ENCODE data around the gene FAM163B.

Gene FAM163B

DNA sequence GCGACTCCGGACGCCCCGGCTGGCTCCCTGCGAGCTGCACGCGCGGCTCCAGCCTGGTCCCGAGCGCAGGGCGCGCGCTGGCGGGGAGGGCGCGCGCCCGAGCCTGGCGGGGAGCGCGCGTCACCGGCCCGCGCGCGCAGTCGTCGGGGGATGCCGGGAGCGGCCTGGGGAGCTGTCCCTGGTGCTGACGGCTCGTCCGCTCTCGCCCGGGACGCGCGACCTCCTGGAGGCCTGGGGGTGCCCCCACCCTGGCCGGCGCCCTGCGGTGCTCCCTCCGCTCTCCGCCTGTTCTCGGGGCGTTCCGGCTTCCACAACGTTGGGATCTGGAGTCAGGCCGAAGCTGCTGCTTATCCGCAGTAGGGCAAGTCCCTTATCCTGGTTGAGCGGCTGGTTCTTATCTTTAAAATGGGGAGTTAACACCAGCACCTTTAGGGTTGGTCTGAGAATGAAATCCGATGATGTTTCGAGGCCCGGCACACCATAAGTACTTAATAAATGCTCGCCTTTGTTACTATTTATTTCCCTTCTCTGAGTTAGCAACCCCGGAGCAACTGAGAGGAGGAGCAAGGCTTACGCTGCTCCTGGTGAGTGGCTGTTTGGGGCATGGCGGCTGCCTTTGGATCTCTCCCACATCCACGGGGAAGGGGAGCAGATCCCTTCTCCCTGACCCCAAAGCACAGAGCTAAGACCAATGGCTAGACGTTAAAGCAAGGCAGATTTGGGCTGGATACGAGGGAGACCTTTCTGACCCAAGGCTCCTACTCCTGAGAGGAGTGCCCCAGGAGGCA lies at the start of gene FAM163B:
FAM163B (minus strand) TSS at position 79 of the 788 bp plus-strand sequence. CDS start 29,166 bp downstream, outside the sequence.
- no peak for DNase-seq

DNA sequence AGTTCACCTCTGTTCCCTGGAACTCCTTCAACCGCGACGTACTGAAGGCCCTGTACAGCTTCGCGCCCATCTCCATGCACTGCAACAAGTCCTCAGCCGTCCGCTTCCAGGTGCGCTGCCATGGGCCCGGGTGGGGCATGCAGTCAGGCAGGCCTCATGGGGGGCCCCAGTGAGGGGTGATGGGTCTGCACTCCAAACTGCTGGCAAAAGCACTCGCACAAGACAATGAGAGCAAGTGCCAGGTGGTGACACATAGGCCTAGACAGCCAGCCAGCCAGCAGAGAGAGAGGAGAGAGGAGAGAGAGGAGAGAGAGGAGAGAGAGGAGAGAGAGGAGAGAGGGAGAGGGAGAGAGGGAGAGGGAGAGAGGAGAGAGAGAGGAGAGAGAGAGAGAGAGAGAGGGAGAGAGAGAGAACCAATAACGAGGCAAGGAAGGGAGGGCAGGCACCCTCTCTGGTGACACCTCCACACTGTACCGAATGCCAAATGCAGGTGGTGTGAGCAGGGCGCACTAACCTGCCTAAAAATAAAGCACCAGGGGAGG lies 48.0 kb upstream of the FAM163B start:
- DNase-seq = no peak

DNA sequence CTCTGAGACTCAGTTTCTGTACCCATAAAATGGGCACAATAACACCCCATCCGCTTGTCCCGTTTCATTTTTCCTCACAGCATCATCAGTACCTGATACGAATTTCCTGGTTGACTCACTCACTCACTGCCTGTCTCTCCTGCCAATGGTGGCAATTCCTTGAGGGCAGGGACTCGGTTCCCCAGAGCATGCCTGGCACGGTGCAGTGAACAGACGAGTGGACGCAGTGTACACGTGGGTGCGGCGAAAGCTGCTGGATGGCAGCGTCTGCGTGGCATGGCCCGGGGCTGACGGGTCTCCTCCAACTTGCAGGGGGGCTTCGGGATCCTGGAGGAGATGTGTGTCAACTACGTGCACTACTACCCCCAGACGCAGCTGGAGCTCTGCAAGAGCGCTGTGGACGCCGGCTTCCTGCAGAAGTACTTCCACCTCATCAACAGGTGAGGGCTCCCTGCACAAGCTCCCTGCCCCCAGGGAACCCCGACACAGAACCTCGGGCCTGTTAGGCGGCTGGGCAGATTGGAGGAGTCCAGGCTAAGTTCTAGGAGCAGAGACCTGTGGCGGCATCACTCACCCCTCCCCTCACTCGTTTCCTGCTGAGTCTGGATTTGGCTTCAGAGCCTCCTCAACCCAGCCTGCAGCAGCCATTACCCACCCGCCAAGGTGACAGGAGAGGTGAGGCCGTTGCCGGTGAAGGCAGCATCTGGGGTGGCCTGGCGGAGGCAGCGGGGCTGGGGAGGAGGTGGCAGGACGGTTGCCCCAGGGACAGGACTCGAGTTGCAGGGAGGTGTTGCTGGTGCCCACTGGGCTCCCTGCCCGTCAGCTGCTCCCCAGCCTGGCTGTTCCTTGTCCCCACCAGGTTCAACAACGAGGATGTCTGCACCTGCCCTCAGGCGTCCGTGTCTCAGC lies 47.3 kb upstream of the FAM163B start:
- no peak for DNase-seq

DNA sequence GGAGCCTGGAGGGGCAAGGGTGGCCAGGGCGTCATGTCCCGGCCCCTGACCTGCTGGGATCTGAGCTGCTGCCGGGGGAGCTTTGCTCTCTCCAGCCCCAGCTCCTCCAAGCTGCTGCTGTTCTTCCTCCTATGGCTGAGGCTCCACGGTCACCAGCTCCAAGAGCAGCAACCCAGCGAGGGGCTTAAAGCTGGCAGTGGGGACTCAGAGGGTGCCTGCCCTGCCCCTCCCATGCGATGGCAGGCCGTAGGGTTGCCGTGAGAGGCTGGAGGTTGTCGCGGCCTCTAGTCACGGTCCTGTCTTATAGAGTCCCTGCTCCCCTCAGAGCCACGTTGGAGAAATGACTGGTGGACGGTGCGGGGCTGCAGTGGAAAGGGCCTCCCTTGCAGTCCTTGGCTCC lies 46.5 kb upstream of the FAM163B start:
- DNase-seq = no peak

DNA sequence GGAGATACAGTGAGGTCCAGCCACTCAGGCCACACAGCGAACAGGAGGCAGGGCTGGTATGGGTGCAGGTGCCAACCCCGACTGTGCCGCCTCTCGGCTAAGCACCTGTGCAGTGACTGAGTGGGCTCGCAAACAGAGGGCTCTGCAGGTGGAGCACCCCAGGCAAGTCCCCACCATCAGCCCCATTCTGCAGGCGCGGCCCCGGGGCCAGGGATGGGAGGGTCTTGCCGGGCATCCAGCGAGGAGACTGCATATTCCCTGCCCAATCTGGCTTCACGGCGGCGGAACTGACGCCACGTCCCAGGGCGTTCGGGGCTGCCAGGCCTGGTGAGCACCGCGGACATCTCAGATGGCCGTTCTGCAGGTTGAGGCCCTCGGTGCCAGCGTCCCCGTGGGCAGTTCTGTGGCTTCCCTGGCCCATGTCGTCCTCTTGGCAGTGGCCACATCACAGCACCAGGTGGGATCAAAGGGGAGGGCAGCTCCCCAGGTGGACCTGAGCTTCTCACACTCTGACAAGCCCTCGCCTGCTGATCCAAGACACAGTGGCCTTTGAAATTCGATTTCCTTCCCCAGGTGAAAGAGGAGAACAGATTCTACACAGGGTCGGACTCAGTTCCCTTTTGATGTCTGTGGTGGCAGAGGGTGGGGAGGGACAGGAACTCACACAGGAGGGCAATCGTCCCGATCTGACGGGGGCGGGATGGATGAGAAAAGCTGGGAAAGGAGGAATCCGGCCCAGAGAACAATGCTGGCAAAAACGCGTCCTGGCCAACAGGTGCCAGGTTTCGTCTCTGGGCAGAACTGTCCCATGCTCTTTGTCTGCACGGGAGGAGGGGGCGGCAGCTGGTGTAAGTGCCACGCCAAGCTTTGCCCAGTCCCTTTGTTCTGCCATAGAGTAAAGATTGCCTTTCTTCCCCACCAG lies 45.8 kb upstream of the FAM163B start:
- DNase-seq = no peak

DNA sequence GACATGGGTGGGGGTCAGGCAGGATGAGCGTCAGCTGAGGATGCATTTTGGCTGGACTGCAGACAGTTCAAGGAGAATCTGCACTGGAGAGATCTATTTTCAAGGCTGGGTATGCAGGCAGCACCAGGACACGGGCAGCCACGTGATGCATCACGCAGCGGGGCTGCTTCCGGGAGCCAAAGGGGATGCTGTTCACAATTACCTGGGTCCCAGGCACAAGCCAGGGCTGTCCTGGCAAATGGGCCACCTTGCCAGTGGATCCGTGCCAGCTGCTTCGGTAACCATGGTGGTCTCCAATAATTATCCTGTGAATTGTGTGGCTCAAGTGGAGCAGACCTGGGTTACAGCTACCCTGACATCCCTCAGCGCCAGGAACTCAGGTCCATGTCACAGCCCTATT lies 44.4 kb upstream of the FAM163B start:
- DNase-seq = no peak

DNA sequence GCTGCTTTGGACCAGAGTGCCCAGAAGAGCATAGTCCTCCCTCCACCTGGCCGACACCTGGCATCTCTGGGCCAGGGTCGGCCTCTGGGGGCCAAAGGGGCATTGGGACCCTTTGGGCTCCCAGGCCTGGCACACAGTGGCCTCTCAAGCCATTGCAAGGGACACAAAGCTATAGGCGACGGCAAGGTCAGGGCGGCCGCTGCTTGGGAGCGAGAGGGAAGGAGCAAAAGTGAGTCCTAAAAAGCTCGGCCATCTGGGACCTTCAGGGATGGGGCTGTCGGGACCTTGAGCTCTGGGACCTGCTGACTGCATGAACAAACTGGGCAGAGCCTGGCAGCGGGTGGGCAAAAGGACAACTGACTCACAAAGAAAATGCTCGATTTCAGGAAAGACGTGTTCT lies 40.8 kb upstream of the FAM163B start:
- DNase-seq = no peak

DNA sequence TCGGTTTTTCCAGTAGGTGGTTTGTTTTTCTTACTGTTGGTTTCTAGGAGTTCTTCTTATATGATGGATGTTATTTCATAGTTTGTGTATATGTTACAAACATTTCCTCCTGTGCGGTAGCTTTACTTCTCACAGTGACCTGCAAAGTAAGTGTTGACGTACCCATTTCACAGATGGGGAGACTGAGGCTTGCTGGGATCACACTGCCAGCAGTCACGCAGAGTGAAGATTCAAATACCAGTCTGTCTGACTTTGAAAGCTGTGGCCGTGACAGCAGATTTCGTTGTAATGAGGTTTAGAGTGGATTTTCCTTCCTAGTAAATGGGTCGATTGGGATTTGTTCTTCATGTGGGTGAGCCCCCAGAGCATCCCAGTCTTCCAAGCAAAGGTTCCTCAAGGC lies 40.0 kb upstream of the FAM163B start:
- DNase-seq = no peak

DNA sequence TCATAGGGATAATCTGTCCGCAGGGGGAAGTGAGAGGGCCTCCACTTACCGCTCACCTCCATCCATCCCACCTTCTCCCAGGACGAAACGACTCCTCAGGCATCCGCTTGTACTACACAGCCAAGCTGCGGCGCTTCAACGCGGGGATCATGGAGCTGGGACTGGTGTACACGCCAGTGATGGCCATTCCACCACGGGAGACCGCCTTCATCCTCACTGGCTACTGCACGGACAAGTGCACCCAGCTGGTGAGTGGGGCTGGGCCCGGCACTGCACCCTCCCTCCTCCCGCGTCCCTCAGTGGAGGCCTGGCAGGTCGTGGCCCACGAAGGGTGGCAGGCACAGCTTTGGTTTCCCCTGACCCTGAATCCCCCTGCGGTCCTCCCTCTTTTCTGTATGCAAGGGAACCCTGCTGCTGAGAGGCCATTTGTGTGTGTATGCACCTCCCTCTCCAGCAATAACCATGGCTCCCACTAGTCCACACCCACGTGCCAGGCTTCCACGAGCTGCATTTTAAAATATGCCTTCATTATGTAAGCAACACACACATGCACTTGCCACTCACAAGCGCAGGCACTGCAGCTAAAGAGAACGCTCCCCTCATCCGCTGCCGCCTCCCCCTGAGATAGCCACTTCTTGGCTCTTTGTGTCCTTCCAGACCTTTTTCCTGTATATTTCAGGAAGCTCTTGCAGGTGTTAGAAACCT lies 38.7 kb upstream of the FAM163B start:
- DNase-seq = no peak

DNA sequence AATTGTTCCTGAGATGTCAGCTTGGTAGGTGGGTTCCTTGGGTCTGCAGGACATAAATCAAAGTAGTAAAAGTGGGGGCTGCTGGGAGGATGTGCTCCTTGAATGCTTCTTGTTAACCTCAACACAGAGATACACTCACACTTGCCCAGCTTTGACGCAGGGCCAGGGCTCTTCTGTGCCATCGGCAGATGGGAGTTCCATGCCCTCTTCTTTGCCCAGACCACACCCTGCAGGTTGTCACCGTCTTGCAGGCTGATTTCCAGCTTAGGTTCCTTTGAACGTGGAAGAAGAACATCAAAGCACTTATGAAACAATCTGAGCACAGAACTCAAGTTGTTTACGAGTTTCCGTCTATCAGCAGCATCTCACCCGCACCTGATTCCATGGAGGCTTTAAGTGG lies 38.0 kb upstream of the FAM163B start:
- DNase-seq = no peak

DNA sequence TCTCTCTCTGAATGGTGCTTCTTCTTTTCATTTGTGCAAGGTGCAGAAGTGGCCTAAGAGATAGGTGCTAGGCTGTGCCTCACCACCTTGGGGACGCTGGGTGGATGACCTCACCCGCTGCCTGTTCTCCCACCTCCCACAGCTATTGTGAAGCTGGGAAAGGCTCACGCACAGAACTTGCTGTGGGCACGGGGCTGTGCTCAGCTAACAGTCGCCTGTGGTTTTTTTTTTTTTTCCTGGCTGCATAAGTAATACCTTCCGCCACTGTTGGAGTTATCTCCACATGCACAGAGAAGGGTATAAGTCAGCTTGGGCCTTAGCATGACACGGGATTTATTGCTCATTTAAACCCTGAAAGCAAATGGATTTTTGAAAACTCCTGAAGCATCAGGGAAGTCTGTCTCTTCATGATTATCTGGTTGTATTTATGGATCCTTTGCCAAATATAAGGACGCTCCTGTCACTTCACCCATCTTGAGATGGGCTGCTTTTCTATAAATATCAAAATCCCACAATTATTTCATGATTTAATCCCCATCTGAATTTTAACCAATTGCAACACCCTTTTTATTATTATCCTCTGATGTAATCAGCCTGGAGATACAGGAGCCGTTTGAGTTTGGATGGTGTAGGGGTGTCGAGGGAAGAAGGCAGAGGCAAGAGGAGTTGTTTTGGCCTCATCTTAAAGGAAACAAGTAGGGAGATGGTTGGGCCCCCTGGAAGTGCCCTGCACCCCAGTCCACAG lies 36.0 kb upstream of the FAM163B start:
- DNase-seq = no peak

DNA sequence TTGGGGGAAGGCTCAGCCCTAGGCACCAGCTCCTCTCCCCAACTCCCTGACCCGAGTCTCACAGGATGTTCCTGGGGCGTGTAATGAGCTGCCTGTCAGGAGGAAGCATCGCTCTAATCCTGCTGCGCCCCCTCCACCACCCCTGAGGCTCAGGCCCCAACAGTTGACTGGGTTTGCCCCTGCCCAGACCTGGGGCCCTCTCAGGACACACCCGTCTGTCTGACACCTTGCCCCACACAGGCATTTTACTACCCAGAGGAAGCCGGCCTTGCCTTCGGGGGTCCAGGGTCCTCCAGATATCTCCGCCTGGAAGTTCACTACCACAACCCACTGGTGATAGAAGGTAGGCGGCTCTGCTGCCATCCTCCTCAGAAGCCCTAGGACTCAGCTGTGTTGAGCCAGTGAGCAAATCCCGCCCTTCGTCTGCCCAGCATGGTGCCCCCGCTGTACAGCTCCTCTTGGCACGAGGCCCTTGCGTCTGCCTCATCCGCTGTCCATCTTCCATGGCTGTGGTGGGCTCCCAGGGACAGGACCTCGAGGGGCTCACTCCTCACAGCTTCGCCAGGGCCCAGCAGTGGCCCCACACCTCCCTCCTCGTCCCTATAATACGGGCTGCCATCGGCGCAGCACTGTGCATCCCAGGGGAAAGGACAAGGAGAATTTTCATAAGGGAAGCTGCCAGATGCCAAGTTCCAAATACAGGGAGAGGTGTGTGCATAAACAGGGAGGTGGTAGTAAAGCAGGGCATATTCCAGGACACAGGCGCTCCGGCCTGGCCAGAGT lies 35.0 kb upstream of the FAM163B start:
- no peak for DNase-seq

DNA sequence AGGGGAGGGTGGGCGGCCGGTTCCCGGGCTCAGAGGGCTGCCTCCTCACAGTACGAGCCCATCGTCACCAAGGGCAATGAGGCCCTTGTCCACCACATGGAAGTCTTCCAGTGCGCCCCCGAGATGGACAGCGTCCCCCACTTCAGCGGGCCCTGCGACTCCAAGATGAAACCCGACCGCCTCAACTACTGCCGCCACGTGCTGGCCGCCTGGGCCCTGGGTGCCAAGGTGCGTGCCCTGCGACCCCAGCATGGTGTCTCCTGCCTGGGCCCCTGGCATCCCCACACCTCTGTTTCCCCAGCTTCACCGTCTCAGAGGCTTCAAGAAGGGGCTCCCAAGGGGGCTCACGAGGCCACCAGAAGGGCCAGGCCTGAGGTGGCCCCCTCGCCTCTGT lies 34.2 kb upstream of the FAM163B start:
- DNase-seq = no peak

DNA sequence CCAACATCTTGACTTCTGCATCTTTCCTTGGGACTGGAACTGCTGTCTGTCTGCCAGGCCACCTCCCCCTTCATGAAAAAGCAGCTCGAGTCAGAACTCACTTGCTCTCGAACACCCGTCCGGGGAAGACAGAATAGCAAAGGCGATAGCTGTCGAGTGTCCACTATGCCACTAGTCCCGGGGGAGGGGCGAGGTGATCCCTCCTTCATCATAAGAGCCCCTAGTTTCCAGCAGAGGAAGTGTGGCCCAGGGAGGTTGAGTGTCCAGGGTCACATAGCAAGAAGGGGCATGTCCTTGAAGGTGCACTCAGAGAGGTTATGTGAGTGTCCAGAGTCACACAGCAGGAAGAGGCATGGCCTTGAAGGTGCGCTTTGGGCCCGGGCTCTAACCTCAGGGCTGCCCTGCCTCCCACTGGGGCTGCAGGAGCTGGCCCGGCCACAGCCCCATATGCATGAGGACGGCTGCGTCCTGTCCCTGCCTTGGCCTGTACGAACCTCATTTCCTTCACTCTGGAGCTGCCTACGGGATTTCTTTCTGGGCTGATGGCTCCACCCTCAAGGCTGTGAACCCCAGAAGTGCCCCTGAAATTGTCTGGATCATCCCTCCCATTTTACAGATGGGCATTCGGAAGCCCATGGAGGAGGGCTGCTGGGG lies 33.6 kb upstream of the FAM163B start:
- DNase-seq = no peak

DNA sequence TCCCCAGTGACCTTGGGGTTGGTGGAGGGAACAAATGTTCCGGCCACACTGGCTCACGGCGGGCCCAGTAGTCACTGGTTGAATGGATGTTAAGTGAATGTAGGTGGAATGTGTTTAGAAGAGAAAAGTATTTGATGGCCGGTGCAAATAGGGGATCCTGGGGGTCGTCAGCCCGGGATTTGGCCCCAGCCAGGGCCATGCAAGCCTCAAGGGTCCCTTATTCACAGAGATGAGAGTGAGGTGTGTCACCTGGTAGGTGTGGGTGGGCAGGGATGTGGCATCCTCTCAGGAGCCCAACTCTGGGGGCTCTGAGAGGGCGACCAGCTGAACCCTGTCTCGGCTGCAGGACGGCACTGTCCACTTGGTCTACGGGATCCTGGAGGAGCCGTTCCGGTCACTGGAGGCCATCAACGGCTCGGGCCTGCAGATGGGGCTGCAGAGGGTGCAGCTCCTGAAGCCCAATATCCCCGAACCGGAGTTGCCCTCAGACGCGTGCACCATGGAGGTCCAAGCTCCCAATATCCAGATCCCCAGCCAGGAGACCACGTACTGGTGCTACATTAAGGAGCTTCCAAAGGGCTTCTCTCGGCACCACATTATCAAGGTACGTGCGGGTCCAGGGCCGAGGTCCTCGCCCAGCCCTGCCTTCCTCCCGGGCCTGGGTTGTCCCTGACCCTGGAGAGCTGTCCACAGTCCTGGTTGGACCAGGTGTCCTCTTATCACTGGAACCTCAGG lies 32.8 kb upstream of the FAM163B start:
- DNase-seq = no peak

DNA sequence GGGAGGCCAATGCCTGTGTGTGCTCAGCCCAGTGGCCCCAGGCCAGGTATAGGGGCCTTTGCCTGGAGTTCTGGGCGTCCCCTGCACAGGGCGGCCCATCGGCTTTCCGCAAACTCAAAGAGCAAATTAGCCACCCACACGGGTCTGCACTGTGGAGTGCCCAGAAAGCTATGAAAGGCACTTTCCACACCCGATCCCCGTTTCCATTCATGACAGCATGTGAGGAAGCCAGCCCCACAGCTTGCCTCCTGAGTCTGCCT lies 32.1 kb upstream of the FAM163B start:
- DNase-seq = no peak

DNA sequence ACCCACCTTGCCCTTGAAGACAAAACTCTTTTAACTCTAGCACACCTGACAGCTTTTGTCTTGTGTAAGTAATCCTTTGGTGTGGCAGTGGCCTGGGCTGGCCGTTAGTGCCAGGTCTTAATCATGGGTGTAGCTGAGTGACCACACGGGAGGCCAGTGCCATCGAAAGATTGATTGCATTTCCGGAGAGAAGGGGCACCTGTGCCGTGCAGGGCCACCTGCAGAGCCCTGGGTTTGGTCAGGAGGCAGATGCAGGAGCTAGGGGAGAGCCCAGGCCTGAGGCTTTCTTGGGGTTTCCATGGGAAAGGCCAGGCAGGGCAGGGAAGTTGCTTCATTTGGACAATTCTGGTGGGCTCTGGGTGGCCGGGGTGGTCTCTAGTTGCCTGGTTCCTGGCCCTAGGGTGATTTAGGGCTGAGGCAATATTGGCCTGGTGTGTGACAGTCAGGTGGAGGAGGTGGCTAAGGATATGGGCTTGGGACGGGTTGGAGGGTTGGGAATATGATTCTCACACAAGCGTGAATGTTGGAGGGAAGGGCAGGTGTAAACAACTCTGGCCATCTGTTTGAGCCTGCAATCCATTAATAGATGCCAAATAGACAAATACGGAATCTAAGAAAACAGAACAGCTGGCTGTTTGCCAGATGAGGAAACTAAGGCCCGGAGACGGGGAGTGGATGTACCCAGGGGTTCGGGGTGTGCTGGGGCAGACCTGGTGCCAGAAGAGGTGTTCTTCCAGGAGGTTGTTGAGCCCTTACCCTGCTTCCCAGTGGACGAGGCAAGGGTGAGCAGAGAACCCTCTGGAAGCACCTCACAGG lies 31.6 kb upstream of the FAM163B start:
- no peak for DNase-seq

DNA sequence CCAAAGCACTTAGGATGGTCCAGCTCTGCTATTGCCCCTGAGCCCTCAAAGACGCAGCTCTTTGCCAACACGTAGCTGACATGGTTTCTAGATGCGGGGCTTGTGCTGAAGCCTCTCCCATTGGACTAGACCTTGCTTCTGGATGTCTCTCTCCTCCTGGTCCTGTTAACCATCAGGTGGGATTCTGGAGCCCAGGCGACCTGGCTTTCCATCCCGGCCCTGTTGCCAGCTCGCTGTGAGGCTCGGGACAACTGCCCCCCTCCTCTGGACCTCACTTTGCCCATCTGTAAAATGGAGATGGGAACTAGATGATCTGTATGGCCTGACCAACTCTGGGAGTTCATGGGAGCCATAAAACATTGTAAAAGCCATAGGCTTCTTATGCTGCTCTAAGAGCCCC lies 31.0 kb upstream of the FAM163B start:
- DNase-seq = no peak

DNA sequence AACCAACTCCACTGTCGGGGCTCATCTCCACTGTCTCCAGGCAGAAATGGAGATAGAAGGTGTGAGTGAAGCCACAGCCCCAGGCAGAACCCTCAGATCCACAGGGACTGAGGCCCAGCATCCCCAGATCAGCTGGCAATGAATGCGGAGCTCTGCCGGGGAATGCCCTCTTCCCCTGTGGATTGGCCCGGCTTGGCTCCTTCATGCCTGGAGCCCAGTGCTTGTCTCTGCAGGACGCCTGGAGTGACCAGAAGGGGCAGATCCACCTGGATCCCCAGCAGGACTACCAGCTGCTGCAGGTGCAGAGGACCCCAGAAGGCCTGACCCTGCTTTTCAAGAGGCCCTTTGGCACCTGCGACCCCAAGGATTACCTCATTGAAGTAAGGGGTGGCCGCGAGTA lies 30.4 kb upstream of the FAM163B start:
- no peak for DNase-seq
